Loucy (cell line): ENCODE data around the gene BICD1.

ENCODE experiments used
- H2AFZ ChIP-seq: fragments of 200-600 bp; sonication (generic); 2 replicates; pipeline ENCODE4 v1.6.0; 2016; ENCODE audit warnings: antibody characterized with exemption, mild to moderate bottlenecking, low read length, moderate library complexity
- H3F3A ChIP-seq: fragments of 200-600 bp; 2 replicates; pipeline ENCODE4 v1.6.0; 2016; ENCODE audit warnings: antibody characterized with exemption, low read depth, mild to moderate bottlenecking
- H3K27me3 ChIP-seq: fragments of 200-600 bp; sonication (generic); 2 replicates; pipeline ENCODE4 v1.6.1; 2014; ENCODE audit warnings: low read length, mild to moderate bottlenecking; ENCODE audit not compliant: insufficient read depth, poor library complexity, severe bottlenecking
- H3K36me3 ChIP-seq: fragments of 200-600 bp; sonication (generic); 2 replicates; pipeline ENCODE4 v1.6.1; 2016; ENCODE audit warnings: low read length; ENCODE audit not compliant: insufficient read depth
- H3K4me1 ChIP-seq: fragments of 200-600 bp; sonication (generic); 2 replicates; pipeline ENCODE4 v1.5.1; 2014; ENCODE audit warnings: low read length, mild to moderate bottlenecking; ENCODE audit not compliant: insufficient read depth, poor library complexity, severe bottlenecking
- H3K4me2 ChIP-seq: fragments of 200-600 bp; sonication (generic); 2 replicates; pipeline ENCODE4 v1.6.0; 2014; ENCODE audit warnings: antibody characterized with exemption, low read length, low read depth, mild to moderate bottlenecking; ENCODE audit not compliant: poor library complexity, severe bottlenecking
- H3K4me3 ChIP-seq: fragments of 200-600 bp; sonication (generic); 2 replicates; pipeline ENCODE4 v1.5.1; 2014; ENCODE audit warnings: low read length, mild to moderate bottlenecking, mixed read lengths; ENCODE audit not compliant: poor library complexity, severe bottlenecking
- H3K79me2 ChIP-seq: fragments of 200-600 bp; sonication (generic); 2 replicates; pipeline ENCODE4 v1.6.1; 2014; ENCODE audit warnings: low read length; ENCODE audit not compliant: insufficient read depth
- H3K9ac ChIP-seq: fragments of 200-600 bp; sonication (generic); 2 replicates; pipeline ENCODE4 v1.6.0; 2014; ENCODE audit warnings: mild to moderate bottlenecking, low read depth, low read length, moderate library complexity; ENCODE audit not compliant: poor library complexity, severe bottlenecking
- H3K9me2 ChIP-seq: fragments of 200-600 bp; sonication (generic); replicated peaks from 2 replicates; pipeline ENCODE4 v1.6.1; 2016; ENCODE audit warnings: low read depth, low read length, mixed read lengths
- H3K9me3 ChIP-seq: fragments of 200-600 bp; sonication (generic); 2 replicates; pipeline ENCODE4 v1.6.1; 2014; ENCODE audit warnings: mild to moderate bottlenecking, antibody characterized with exemption, low read length, low read depth; ENCODE audit not compliant: insufficient read depth
- H4K20me1 ChIP-seq: fragments of 200-600 bp; sonication (generic); 2 replicates; pipeline ENCODE4 v1.6.0; 2014; ENCODE audit warnings: antibody characterized with exemption, low read length, mild to moderate bottlenecking; ENCODE audit not compliant: insufficient read depth, poor library complexity, severe bottlenecking
- CTCF ChIP-seq: fragments of 200-600 bp; sonication (generic); conservative IDR thresholded peaks from 2 replicates; pipeline ENCODE4 v1.5.1; 2014; ENCODE audit warnings: mild to moderate bottlenecking, antibody characterized with exemption, low read length
- EZH2phosphoT487 ChIP-seq: fragments of 200-600 bp; IDR thresholded peaks from 2 replicates; pipeline ENCODE4 v1.6.1; 2018; ENCODE audit warnings: antibody characterized with exemption, mild to moderate bottlenecking, moderate library complexity, borderline replicate concordance

BICD1 gene

GRCh38 chr12:32100361-32100760, 6.3 kb upstream of the BICD1 start:
- no peaks in the 10 kb centered on the region for H3K27me3 ChIP-seq
- H3K4me1 ChIP-seq = no peaks in the 10 kb centered on the region
- H2AFZ ChIP-seq = no peak overlapping the region
- no peaks in the 10 kb centered on the region for H3K9me3 ChIP-seq
- no peaks in the 10 kb centered on the region for H3F3A ChIP-seq
- H3K36me3 ChIP-seq = no peaks in the 10 kb centered on the region
- no peaks in the 10 kb centered on the region for H3K9me2 ChIP-seq
- no peak for TF ChIP-seq EZH2phosphoT487
- TF ChIP-seq CTCF = no peak
- H3K4me2 ChIP-seq = no peak overlapping the region
- no peak overlapping the region for H3K4me3 ChIP-seq
- no peaks in the 10 kb centered on the region for H3K79me2 ChIP-seq
- no peaks in the 10 kb centered on the region for H4K20me1 ChIP-seq
- H3K9ac ChIP-seq = no peak overlapping the region

GRCh38 chr12:32100888-32101287, 5.8 kb upstream of the BICD1 start:
- Histone ChIP-seq H3K9me3 (no peaks in the 10 kb centered on the region), H3K4me3 (no peak overlapping the region), H3K27me3 (no peaks in the 10 kb centered on the region), H3K79me2 (no peaks in the 10 kb centered on the region), H3K9me2 (no peaks in the 10 kb centered on the region), H4K20me1 (no peaks in the 10 kb centered on the region), H3K4me1 (no peaks in the 10 kb centered on the region), H3K36me3 (no peaks in the 10 kb centered on the region), H3K4me2 (no peak overlapping the region), H3K9ac (no peak overlapping the region), H2AFZ (no peak overlapping the region), H3F3A (0 out of 2 replicates have a peak, but pooled peaks cover 3% of the 10 kb centered on the region)
- no peak for TF ChIP-seq EZH2phosphoT487
- no peak for TF ChIP-seq CTCF

- no peak overlapping the region for H2AFZ ChIP-seq
- H3K9me3 ChIP-seq = no peaks in the 10 kb centered on the region
- 0 out of 2 replicates have a peak, but pooled peaks cover 3% of the 10 kb centered on the region for H3F3A ChIP-seq
- H3K4me2 ChIP-seq = no peak overlapping the region
- no peak overlapping the region for H3K9ac ChIP-seq
- TF ChIP-seq EZH2phosphoT487 = no peak
- no peak for TF ChIP-seq CTCF
- H3K9me2 ChIP-seq = no peaks in the 10 kb centered on the region
- peaks cover 5% of the 10 kb centered on the region for H3K79me2 ChIP-seq
- H4K20me1 ChIP-seq = no peaks in the 10 kb centered on the region
- H3K36me3 ChIP-seq = no peaks in the 10 kb centered on the region
- no peak overlapping the region for H3K4me3 ChIP-seq
- peaks cover 5% of the 10 kb centered on the region for H3K4me1 ChIP-seq
- no peaks in the 10 kb centered on the region for H3K27me3 ChIP-seq
These were observed 4.4 kb upstream of the BICD1 start for GRCh38 chr12:32102234-32102633.
